Effector memory CD8-positive, alpha-beta T cell (primary cell): ENCODE data around the gene PIK3IP1.
"Not testable (repeated sequence)": the region's sequence is repeated elsewhere in the genome, so short reads cannot be mapped to it uniquely, and the experiment has no call there.

ENCODE experiments used
- ATAC-seq: fragments of 150-1000 bp; cut with Tn5 transposase; replicated peaks from 2 replicates; pipeline ENCODE4 v1.10.0; 2021; ENCODE audit warnings: mild to moderate bottlenecking, moderate library complexity
- DNase-seq, 3 experiments: peaks; one replicate each; pipeline ENCODE4 v3.0.0; 2021
- H3K27ac Mint-ChIP-seq, 2 donors: one replicate each; pipeline ENCODE4 v1.8.0; 2022; ENCODE audit warnings: mild to moderate bottlenecking in 2 of 2, mixed read lengths in 2 of 2, moderate library complexity in 2 of 2
- H3K27me3 Mint-ChIP-seq, 2 donors: one replicate each; pipeline ENCODE4 v1.8.0; 2022; ENCODE audit warnings: mixed read lengths in 2 of 2
- H3K36me3 Mint-ChIP-seq: one replicate; pipeline ENCODE4 v1.8.0; 2022; ENCODE audit warnings: mild to moderate bottlenecking, moderate library complexity, mixed read lengths; ENCODE audit not compliant: insufficient read depth
- H3K4me1 Mint-ChIP-seq, 2 donors: one replicate each; pipeline ENCODE4 v1.8.0; 2022; ENCODE audit warnings: low read depth in 2 of 2, mixed read lengths in 2 of 2
- H3K4me3 Mint-ChIP-seq, 2 donors: one replicate each; pipeline ENCODE4 v1.8.0; 2022; ENCODE audit warnings: mild to moderate bottlenecking in 2 of 2, mixed read lengths in 2 of 2, moderate library complexity in 2 of 2
- H3K9me3 Mint-ChIP-seq, 2 donors: one replicate each; pipeline ENCODE4 v1.8.0; 2022; ENCODE audit warnings: mixed read lengths in 2 of 2

PIK3IP1 gene

GRCh38 chr22:31247726-31248125, 44.6 kb downstream of the PIK3IP1 start:
- Mint-ChIP-seq H3K9me3 (no peaks in the 10 kb centered on the region), H3K4me1 (peaks cover 11 to 22% of the 10 kb centered on the region in 2 donors), H3K36me3 (peaks cover 4% of the 10 kb centered on the region), H3K27me3 (no peaks in the 10 kb centered on the region), H3K4me3 (peak overlapping the region; percentile 65 to 78), H3K27ac (peak overlapping the region in 1 of 2 donors; percentile 66)
- ATAC-seq, result no peak
- no peak for DNase-seq

DNA sequence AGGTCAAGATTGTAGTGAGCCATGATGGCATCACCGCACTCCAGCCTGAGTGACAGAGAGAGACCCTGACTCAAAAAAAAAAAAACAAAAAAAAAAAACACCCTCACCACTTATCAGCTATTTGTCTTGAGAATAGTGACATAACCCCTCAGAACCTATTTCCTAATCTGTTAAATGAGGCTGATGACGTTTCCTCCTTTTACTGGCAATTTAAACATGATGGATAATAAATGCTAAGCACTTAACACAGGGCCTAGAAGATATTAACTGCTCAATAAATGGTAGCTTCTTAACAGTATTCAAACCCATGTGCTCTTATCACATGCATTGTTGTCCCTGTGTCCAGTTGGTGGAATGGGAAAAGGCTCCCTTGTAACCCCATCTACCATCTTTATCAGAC, 45.6 kb downstream of the PIK3IP1 start:
- Mint-ChIP-seq H3K27ac (peak overlapping the region in 1 of 2 donors; percentile 65), H3K36me3 (peaks cover 4% of the 10 kb centered on the region)

GRCh38 chr22:31245998-31246397, 46.3 kb downstream of the PIK3IP1 start:
- not testable (repeated sequence) for H3K9me3 Mint-ChIP-seq, H3K27ac Mint-ChIP-seq, ATAC-seq, H3K36me3 Mint-ChIP-seq, DNase-seq, H3K27me3 Mint-ChIP-seq, H3K4me3 Mint-ChIP-seq
- peaks cover 14 to 26% of the 10 kb centered on the region in 2 donors for H3K4me1 Mint-ChIP-seq

More for the DNA sequence above, 45.6 kb downstream of the PIK3IP1 start:
- no peak for DNase-seq
- Mint-ChIP-seq H3K9me3 (no peaks in the 10 kb centered on the region), H3K27me3 (no peaks in the 10 kb centered on the region), H3K4me3 (no peak overlapping the region), H3K4me1 (peaks cover 11 to 21% of the 10 kb centered on the region in 2 donors)
- ATAC-seq, result no peak

- peaks cover 14 to 26% of the 10 kb centered on the region in 2 donors for H3K4me1 Mint-ChIP-seq
- no peaks in the 10 kb centered on the region for H3K9me3 Mint-ChIP-seq
- H3K27me3 Mint-ChIP-seq, result no peaks in the 10 kb centered on the region
- DNase-seq, result no peak
- no peak overlapping the region for H3K4me3 Mint-ChIP-seq
- no peak for ATAC-seq
- H3K27ac Mint-ChIP-seq, result peak overlapping the region in 1 of 2 donors; percentile 26
- peaks cover 4% of the 10 kb centered on the region for H3K36me3 Mint-ChIP-seq
Measured at GRCh38 chr22:31244943-31245451, 47.3 kb downstream of the PIK3IP1 start.

DNA sequence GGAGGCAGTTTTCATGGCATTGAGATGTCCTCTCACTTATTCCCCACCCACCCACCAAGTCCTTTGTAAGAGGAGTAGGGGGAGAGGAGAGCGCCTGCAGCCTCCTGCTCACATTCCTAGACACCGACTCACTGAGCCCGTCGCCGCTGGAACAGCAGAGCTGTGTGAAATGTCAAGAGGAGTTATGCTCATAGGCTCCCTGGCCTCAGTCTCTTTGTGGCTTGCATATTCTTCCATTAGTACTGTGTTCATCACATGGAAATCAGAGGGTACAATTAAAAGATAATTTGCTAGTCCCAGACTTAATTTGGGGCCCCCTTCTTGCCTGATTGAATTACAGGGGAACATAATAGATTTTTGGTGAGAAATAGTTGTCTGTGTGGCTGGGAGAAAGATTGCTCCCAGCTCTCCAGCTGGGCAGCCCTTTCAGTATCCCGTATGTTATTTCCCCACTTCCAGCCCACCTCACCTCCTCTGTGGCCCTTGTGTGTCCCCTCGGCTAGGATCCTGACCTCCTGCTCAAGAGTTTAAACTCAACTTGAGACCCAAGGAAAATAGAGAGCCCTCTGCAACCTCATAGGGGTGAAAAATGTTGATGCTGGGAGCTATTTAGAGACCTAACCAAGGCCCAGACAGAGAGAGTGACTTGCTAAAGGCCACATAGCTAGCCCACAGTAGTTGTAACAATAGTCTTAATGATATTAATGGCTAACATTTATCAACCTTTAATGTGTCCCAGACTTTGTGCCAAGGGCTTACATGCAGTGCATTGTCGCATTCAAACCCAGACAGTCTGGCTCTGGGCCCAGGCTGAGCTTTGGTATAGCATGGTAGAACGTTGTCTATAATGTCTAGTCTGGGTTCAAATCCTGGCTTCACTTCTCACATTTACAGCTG, 48.0 kb downstream of the PIK3IP1 start:
- Mint-ChIP-seq H3K4me1 (peaks cover 14 to 29% of the 10 kb centered on the region in 2 donors), H3K36me3 (peaks cover 4% of the 10 kb centered on the region), H3K27me3 (no peaks in the 10 kb centered on the region), H3K4me3 (no peak overlapping the region), H3K9me3 (no peaks in the 10 kb centered on the region), H3K27ac (peak overlapping the region in 1 of 2 donors; percentile 26)
- ATAC-seq, result no peak
- DNase-seq, result no peak

DNA sequence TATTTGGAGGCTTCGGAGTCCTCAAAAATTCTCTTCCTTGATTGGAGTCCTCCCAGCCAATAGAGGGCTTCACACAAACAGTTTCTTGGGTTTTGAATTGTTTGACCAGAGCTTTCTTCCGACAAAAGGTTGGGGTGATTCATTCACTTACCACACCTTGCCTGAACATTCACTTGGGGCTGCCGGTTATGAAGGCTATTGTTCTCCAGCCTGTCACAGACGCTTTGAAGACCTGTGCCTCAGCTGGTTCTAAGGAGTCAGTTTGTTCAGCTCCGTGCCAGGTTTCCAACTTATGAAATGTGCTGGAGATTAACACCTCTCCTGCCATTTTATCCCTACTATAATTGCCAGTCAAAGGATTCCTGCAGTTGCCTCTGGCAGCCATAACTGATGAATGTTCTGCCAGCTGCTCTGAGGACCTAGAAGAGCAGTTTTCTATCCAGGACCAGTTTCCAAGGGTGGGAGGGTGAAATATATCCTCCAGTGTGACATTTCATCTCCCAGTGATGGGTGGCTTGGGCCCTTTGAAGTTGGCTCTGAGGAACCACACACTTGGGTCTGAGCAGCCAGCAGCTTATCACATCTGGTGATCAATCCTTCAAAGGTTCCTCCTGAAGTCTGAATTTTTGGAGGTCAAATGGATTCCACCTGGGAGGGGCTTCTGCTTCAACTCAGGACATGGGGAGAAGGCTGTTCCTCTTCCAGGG, 48.8 kb downstream of the PIK3IP1 start:
- no peak for DNase-seq
- Mint-ChIP-seq H3K36me3 (peaks cover 4% of the 10 kb centered on the region), H3K27me3 (no peaks in the 10 kb centered on the region), H3K9me3 (no peaks in the 10 kb centered on the region), H3K4me3 (no peak overlapping the region), H3K27ac (no peak overlapping the region), H3K4me1 (peaks cover 14 to 27% of the 10 kb centered on the region in 2 donors)
- no peak for ATAC-seq

DNA sequence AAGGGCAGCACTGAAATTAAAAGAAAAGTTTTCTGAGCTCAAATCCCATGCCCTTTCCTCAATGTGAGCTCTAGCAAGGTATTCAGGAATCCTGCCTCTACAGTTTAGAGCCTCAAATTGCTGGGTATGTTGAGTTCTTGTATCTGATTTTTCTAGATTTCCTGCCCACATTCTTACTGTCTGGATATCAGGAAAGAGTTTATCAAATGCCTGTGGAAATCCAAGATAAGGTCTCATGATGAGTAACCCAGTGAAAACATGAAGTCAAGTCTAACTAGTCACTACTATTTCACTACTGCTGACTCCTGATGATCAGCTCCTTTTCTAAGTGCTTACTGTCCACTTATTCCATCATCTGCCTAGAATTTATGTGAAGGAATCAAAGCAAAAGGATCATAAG, 50.4 kb downstream of the PIK3IP1 start:
- no peak for ATAC-seq
- no peak overlapping the region for H3K27ac Mint-ChIP-seq

DNA sequence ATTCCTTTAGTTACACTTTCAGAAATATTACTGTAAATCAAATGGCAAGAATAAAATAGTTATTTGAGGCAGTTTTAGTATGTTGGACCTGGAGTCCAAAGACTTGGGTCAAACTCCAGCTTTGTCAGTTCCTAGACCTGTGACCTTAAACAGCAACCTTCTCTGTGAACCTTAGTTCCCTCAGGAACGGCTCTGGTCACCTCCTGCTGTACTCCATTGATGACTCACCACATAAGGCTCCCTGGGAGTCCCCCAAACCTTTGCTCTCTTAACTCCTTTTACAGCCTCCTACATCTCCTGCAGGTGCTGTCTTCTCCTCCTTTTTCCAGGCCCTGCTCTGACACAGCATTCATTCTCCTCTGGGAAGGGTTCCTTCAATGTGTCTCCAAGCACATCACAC, 51.1 kb downstream of the PIK3IP1 start:
- no peak for ATAC-seq
- H3K36me3 Mint-ChIP-seq, result no peaks in the 10 kb centered on the region
- no peaks in the 10 kb centered on the region for H3K27me3 Mint-ChIP-seq
- H3K4me3 Mint-ChIP-seq, result no peak overlapping the region
- no peak for DNase-seq
- peaks cover 3 to 15% of the 10 kb centered on the region in 2 donors for H3K4me1 Mint-ChIP-seq
- peak overlapping the region in 1 of 2 donors; percentile 46 for H3K27ac Mint-ChIP-seq
- no peaks in the 10 kb centered on the region for H3K9me3 Mint-ChIP-seq

More for the DNA sequence above, 50.4 kb downstream of the PIK3IP1 start:
- H3K9me3 Mint-ChIP-seq, result no peaks in the 10 kb centered on the region
- no peak for DNase-seq
- no peaks in the 10 kb centered on the region for H3K36me3 Mint-ChIP-seq
- no peak overlapping the region for H3K4me3 Mint-ChIP-seq
- H3K27me3 Mint-ChIP-seq, result no peaks in the 10 kb centered on the region
- peaks cover 6 to 17% of the 10 kb centered on the region in 2 donors for H3K4me1 Mint-ChIP-seq

DNA sequence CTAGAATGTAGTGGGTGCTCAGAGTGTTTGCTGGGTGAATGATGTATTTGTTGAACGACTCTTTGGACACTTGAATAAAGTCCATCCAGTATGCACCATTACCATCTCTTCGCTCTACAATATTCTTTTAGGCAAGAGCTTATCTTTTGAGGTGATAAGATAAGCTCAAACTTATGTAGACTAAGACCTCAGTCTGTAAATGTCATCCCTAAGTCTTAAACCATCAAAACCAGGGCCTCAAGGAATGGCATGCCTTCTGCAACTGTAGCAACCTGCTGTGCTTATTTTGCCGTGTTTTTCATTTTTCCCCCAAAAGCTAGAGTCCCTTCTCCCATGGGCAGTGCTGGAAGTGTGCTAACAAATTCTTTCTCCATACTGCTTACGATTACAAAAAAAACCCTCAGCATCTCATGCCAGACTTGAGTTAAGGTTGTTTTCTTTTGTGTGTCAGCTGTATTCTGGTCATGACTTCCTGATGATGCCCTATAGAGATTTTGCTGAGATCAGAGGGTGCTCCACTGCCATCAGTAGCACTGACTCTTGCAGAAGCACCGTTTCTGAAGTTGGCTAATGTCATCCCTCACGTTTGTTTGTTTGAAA, 52.4 kb downstream of the PIK3IP1 start:
- ATAC-seq, result no peak
- Mint-ChIP-seq H3K27ac (peak overlapping the region in 1 of 2 donors; percentile 68), H3K4me1 (peaks cover 3 to 17% of the 10 kb centered on the region in 2 donors), H3K9me3 (no peaks in the 10 kb centered on the region), H3K4me3 (no peak overlapping the region), H3K27me3 (no peaks in the 10 kb centered on the region), H3K36me3 (peaks cover 2% of the 10 kb centered on the region)
- DNase-seq, result no peak

DNA sequence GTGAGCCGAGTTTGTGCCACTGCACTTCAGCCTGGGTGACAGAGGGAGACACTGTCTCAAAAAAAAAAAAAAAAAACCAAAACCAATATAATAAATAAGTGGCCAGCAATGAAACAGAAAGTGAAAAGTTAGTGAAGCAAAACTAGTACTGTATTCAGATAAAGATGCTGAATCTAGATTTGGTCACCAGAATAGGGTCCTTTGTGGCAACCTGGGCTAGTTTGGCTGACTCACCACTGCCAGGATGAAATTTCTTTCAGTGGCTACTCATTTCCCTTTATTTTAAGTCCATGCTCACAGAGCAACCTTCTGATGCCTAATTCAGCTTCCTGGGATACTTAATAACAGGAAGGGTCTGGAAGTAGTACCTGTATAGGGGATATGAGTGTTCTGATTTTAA, 54.2 kb downstream of the PIK3IP1 start:
- DNase-seq, result no peak
- no peak for ATAC-seq
- H3K9me3 Mint-ChIP-seq, result no peaks in the 10 kb centered on the region
- H3K27ac Mint-ChIP-seq, result no peak overlapping the region
- H3K4me3 Mint-ChIP-seq, result no peak overlapping the region
- H3K27me3 Mint-ChIP-seq, result no peaks in the 10 kb centered on the region
- H3K36me3 Mint-ChIP-seq, result peaks cover 3% of the 10 kb centered on the region
- H3K4me1 Mint-ChIP-seq, result peaks cover 6 to 20% of the 10 kb centered on the region in 2 donors

- H3K27ac Mint-ChIP-seq, result peak overlapping the region in 1 of 2 donors; percentile 63
Measured at GRCh38 chr22:31236044-31236443, 56.2 kb downstream of the PIK3IP1 start.

GRCh38 chr22:31235081-31235480, 57.2 kb downstream of the PIK3IP1 start:
- Mint-ChIP-seq H3K9me3 (no peaks in the 10 kb centered on the region), H3K36me3 (peaks cover 7% of the 10 kb centered on the region), H3K27me3 (no peaks in the 10 kb centered on the region), H3K4me3 (no peak overlapping the region), H3K27ac (peak overlapping the region; percentile 46 to 63), H3K4me1 (peaks cover 14 to 24% of the 10 kb centered on the region in 2 donors)
- no peak for ATAC-seq
- no peak for DNase-seq

More at GRCh38 chr22:31236044-31236443, 56.2 kb downstream of the PIK3IP1 start:
- DNase-seq, H3K9me3 Mint-ChIP-seq, H3K36me3 Mint-ChIP-seq, ATAC-seq, H3K27me3 Mint-ChIP-seq, H3K4me3 Mint-ChIP-seq: not testable (repeated sequence)
- H3K4me1 Mint-ChIP-seq, result peaks cover 9 to 19% of the 10 kb centered on the region in 2 donors

DNA sequence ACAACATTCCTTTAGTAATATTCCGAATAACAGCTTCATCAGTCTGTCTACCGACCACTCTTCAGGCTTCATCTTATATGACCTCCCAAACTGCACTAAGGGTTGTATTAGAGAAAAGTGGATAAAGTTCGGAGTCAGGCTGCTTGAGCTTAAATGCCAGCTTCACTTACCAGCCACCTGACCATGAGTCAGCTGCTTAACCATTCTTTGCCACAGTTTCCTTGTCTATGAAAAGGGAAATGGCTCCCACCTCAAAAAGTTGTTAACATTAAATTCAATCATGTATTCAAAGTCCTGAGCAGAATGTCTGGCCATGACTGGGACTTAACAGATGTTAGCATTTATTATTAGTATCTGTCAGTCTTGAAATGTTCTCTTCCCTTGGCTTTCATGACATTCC, 59.3 kb downstream of the PIK3IP1 start:
- DNase-seq (no peak), ATAC-seq (no peak)
- H3K9me3 Mint-ChIP-seq, result no peaks in the 10 kb centered on the region
- H3K27ac Mint-ChIP-seq, result peak overlapping the region; percentile 1 to 17
- peaks cover 7% of the 10 kb centered on the region for H3K36me3 Mint-ChIP-seq
- no peak overlapping the region for H3K4me3 Mint-ChIP-seq
- H3K4me1 Mint-ChIP-seq, result peaks cover 20 to 22% of the 10 kb centered on the region in 2 donors
- no peaks in the 10 kb centered on the region for H3K27me3 Mint-ChIP-seq
